CD4-positive, alpha-beta T cell treated with Interleukin-15 for 1 hour (primary cell): ENCODE measurements around the gene HBZ.
"Not testable (repeated sequence)": the region's sequence is repeated elsewhere in the genome, so short reads cannot be mapped to it uniquely, and the experiment has no call there.

ENCODE experiments used
- DNase-seq: peaks from one replicate; pipeline ENCODE4 v3.0.0-alpha.2; 2020

The HBZ gene

DNA sequence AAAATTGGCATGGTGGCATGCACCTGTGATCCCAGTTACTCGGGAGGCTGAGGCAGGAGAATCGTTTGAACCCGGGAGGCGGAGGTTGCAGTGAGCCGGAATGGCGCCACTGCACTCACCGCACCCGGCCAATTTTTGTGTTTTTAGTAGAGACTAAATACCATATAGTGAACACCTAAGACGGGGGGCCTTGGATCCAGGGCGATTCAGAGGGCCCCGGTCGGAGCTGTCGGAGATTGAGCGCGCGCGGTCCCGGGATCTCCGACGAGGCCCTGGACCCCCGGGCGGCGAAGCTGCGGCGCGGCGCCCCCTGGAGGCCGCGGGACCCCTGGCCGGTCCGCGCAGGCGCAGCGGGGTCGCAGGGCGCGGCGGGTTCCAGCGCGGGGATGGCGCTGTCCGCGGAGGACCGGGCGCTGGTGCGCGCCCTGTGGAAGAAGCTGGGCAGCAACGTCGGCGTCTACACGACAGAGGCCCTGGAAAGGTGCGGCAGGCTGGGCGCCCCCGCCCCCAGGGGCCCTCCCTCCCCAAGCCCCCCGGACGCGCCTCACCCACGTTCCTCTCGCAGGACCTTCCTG, 27.7 kb downstream of the HBZ start, which contains the start of gene HBQ1:
Gene HBQ1 (plus strand): TSS at position 359 of the 575 bp plus-strand sequence. CDS start 28 bp downstream, at position 387.
- no peak for DNase-seq

DNA sequence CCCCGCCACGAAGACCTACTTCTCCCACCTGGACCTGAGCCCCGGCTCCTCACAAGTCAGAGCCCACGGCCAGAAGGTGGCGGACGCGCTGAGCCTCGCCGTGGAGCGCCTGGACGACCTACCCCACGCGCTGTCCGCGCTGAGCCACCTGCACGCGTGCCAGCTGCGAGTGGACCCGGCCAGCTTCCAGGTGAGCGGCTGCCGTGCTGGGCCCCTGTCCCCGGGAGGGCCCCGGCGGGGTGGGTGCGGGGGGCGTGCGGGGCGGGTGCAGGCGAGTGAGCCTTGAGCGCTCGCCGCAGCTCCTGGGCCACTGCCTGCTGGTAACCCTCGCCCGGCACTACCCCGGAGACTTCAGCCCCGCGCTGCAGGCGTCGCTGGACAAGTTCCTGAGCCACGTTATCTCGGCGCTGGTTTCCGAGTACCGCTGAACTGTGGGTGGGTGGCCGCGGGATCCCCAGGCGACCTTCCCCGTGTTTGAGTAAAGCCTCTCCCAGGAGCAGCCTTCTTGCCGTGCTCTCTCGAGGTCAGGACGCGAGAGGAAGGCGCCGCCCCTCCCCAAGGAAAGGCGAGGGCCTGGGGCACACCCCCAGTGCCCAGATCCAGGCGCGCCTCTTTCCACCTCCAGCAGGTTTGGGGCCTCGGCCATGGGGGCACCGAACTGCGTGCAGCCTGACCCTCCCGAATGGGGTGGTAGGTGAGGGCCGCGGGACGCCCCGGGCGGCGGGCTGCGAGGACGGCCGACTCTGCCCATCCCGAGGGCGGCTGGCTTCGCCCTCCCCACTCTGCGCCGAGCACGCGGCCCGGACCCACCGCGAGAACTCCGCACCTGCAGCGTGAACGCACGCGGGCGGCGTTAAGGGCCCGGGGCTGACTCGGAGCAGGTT, 28.5 kb downstream of the HBZ start:
- DNase-seq: peak; percentile 79

- DNase-seq: no peak
Measured at GRCh38 chr16:181565-182021, 29.1 kb downstream of the HBZ start.

DNA sequence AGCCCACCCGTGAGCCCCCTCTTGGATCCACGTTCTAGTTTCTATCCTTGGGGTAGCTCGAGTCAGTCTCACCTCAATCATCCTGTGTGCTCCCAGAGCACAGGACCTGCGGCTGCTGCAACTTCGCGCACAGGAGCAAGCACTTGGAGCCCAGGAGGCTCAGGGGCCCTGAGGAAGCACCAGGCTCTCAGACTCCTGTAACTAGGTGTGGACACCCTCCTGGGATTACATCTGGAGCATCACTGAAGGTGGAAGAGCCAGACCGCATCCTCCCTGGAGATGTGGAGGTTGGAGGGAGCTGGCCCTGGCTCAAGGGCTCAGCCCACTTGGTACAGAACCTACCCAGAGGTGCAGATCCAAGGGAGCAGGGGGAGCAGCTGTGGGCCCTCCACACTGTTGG, 30.6 kb downstream of the HBZ start:
- no peak for DNase-seq

- no peak for DNase-seq
Measured at GRCh38 chr16:185213-185612, 32.8 kb downstream of the HBZ start.

- no peak for DNase-seq
Measured at GRCh38 chr16:185691-186090, 33.2 kb downstream of the HBZ start.

DNA sequence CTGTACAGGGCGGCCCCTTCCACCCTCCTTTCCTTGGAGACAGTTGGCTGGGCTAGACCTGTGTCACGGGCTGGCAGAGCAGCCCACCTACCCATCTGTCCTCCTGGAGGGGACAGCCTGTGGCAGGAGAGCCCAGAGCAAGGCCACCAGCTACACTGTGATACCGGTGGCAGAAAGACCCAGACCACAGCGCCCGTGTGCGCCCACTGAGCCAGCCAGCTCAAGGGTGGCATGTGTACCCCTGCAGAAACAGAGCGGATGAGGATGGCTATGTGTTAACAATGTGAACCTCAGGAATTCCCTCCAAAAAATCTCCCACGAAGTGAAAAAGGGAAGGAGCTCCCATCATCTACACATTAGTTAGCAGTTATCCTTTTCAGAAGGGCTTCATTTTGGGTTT, 34.9 kb downstream of the HBZ start:
- no peak for DNase-seq

DNA sequence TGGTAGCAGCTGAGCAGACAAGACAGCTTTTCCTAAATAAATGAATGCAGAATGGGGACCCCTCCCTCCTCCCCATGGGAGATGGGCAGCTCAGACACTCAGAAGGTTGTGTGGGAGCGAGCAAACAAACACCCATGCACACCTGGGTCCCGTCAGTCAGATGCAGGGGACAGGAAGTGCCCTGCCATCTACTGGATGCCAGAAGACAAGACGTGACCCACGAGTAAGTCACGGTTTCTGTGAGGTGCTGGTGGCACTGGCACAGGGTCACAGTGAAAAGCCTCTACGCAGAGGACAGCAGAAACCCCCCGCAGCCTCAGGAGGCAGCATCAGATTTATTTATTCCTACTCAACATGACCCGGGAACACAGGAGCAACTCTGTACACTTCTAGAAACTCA, 36.2 kb downstream of the HBZ start:
- DNase-seq: no peak

GRCh38 chr16:189604-190186, 37.3 kb downstream of the HBZ start:
- DNase-seq: no peak

GRCh38 chr16:191831-192230, 39.4 kb downstream of the HBZ start:
- DNase-seq: no peak

- DNase-seq: no peak
Measured at GRCh38 chr16:192686-193085, 40.2 kb downstream of the HBZ start.

DNA sequence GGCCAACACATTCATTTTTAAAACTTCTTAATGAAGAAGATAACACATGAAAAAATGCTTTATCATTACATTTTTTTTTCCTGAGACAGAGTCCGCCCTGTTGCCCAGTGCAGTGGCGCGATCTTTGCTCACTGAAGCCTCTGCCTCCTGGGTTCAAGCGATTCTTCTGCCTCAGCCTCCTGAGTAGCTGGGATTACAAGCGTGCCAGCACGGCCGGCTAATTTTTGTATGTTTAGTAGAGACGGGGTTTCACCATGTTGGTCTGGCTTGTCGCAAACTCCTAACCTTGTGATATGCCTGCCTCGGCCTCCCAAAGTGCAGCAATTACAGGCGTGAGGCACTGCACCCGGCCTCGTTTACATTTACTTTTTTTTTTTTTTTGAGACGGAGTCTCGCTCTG, 41.0 kb downstream of the HBZ start:
- no peak for DNase-seq

- no peak for DNase-seq
Measured at GRCh38 chr16:194516-194915, 42.1 kb downstream of the HBZ start.

GRCh38 chr16:200388-200787, 47.9 kb downstream of the HBZ start:
- DNase-seq: no peak

DNA sequence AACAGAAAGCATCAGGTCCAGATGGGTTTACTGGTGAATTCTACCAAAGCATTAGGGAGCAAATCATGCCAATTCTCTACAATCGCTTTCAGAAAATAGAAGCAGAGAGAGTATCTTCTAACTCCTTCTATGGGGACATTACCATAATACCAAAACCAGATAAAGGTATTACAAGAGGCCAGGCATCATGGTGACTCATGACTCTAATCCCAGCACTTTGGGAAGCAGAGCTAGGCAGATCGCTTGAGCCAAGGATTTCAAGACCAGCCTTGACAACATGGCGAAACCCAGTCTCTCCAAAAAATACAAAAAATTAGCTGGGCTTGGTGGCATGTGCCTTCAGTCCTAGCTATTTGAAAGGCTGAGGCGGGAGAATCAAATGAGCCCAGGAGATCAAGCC, 50.8 kb downstream of the HBZ start:
- DNase-seq: no peak

DNA sequence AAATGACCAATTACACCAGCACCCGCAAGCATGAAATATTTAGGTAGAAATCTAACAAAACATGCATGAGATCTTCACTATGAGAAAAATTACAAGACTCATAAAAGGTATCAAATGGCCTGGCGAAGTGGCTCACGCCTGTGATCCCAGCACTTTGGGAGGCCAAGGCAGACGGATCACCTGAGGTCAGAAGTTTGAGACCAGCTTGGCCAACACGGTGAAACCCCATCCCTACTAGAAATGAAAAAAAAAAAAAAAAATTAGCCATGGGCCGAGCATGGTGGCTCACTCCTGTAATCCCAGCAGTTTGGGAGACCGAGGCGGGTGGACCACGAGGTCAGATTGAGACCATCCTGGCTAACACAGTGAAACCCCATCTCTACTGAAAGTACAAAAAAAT, 51.6 kb downstream of the HBZ start:
- not testable (repeated sequence) for DNase-seq
